Lower leg skin (tissue), 3 donors: ENCODE results near the gene NFKBIE.

Source experiments
- POLR2A ChIP-seq, 2 donors: fragments of 450-650 bp; IDR thresholded peaks; one replicate each; pipeline ENCODE4 v1.6.1; 2016 to 2017; ENCODE audit warnings: antibody characterized with exemption in 2 of 2, mild to moderate bottlenecking in 1 of 2, moderate library complexity in 1 of 2
- TF ChIP-seq, protein P1 (sequence below), 3 donors: fragments of 450-650 bp; IDR thresholded peaks; one replicate each; pipeline ENCODE4 v1.5.1; 2016; ENCODE audit warnings: antibody characterized with exemption in 3 of 3, mild to moderate bottlenecking in 3 of 3, moderate library complexity in 2 of 3

DNA sequence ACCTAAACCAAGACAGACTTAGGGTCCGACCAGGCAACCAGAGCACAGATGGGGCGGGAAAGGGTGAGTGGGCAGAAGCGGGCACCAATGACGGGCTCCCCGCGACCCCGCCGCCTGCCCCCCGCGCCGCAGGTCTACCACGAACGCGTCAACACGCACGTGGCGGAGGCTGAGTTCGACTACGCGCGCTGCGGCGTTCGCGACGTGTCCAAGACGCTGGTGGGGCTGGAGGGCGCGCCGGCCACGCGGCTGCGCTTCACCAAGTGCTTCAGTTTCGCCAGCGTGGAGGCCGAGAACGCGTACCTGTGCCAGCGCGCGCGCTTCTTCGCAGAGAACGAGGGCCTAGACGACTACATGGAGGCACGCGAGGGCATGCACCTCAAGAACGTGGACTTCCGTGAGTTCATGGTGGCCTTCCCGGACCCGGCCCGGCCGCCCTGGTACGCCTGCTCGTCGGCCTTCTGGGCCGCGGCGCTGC lies 10.0 kb upstream of the NFKBIE start:
- TF ChIP-seq, protein P1, sequence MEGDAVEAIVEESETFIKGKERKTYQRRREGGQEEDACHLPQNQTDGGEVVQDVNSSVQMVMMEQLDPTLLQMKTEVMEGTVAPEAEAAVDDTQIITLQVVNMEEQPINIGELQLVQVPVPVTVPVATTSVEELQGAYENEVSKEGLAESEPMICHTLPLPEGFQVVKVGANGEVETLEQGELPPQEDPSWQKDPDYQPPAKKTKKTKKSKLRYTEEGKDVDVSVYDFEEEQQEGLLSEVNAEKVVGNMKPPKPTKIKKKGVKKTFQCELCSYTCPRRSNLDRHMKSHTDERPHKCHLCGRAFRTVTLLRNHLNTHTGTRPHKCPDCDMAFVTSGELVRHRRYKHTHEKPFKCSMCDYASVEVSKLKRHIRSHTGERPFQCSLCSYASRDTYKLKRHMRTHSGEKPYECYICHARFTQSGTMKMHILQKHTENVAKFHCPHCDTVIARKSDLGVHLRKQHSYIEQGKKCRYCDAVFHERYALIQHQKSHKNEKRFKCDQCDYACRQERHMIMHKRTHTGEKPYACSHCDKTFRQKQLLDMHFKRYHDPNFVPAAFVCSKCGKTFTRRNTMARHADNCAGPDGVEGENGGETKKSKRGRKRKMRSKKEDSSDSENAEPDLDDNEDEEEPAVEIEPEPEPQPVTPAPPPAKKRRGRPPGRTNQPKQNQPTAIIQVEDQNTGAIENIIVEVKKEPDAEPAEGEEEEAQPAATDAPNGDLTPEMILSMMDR (IDR thresholded peaks at IDR 0.05): no peak
- TF ChIP-seq POLR2A (IDR thresholded peaks at IDR 0.05): no peak
